K562 (cell line): ENCODE measurements around the gene SNRPF. TPM values are rescaled to one million over a fixed set of nuclear protein-coding genes. Genes with fewer than 3 reads are reported as not detected.
A peak's percentile ranks its signal among the peaks of the same experiment; 100 is the strongest.

ENCODE experiments used
- CTCF ChIP-seq, 3 experiments: IDR thresholded peaks in 2 of 3; conservative IDR thresholded peaks in 1 of 3; 2 replicates each; pipeline ENCODE4 v1.5.1; 2011 to 2012; ENCODE audit warnings: low read length in 3 of 3, mild to moderate bottlenecking in 3 of 3, control low read depth in 2 of 3, improper control_type of control experiment in 1 of 3, inconsistent platforms in 1 of 3, low read depth in 1 of 3, mixed read lengths in 1 of 3, moderate library complexity in 1 of 3; ENCODE audit not compliant: insufficient read depth in 2 of 3
- DEAF1 ChIP-seq: fragments of 450-650 bp; formaldehyde crosslinking; IDR thresholded peaks from 2 replicates; pipeline ENCODE4 v1.4.0; 2020; ENCODE audit warnings: mild to moderate bottlenecking, moderate library complexity
- DLX4 ChIP-seq: fragments of 250-450 bp; sonication (Bioruptor Pico); IDR thresholded peaks from 2 replicates; pipeline ENCODE4 v1.6.1; 2021; ENCODE audit warnings: mild to moderate bottlenecking
- RAD21 ChIP-seq, 2 experiments: fragments of 250-450 bp in 1 of 2; fragments of 450-650 bp in 1 of 2; sonication (Bioruptor Pico) in 1 of 2; formaldehyde crosslinking in 1 of 2; IDR thresholded peaks in 1 of 2; conservative IDR thresholded peaks in 1 of 2; 2 replicates each; pipeline versions ENCODE4 v1.4.0 to v1.8.0; 2020 to 2022; ENCODE audit warnings: mild to moderate bottlenecking in 2 of 2, moderate library complexity in 1 of 2
- ZBTB40 ChIP-seq, 2 experiments: fragments of 450-650 bp in 1 of 2; sonication (generic) in 1 of 2; formaldehyde crosslinking in 1 of 2; IDR thresholded peaks; 2 replicates each; pipeline versions ENCODE4 v1.7.1 to v1.9.0; 2016 to 2022; ENCODE audit warnings: inconsistent platforms in 1 of 2, mild to moderate bottlenecking in 1 of 2, missing genetic modification reagents in 1 of 2
- polyA plus RNA-seq, 8 experiments: library from polyadenylated mRNA; depleted of rRNA in 4 of 8; stranded (reverse) in 5 of 8; unstranded in 3 of 8; fragments of >200 nt; fragmentation: Nextera tagmentation in 2 of 8; fragmentation: Illumina TruSeq in 1 of 8; extraction: Ambion mirVana in 2 of 8; extraction: Trizol in 1 of 8; gene quantifications; 2 replicates each; pipeline versions ENCODE4 v1.2.1 to v1.2.3, GENCODE V29; 2011 to 2014; ENCODE audit warnings: inconsistent platforms in 1 of 8, missing spikeins in 1 of 8
- total RNA-seq, 7 experiments: library from RNA; depleted of rRNA in 6 of 7; stranded (reverse); fragments of >200 nt in 6 of 7; fragmentation: Illumina TruSeq in 2 of 7; extraction: Trizol in 2 of 7; gene quantifications; 2 replicates each; pipeline versions ENCODE4 v1.2.1 to v1.2.3, GENCODE V29; 2011 to 2021; ENCODE audit warnings: low replicate concordance in 1 of 7

The SNRPF gene
- total and polyA plus RNA-seq, 9 of the 15 experiments (the other 6 are each of a cell fraction or from before 2014, with no cell fraction given): 37.9 to 205 (median 93.6) TPM

GRCh38 chr12:95815632-95816212, 43.0 kb upstream of the SNRPF start (continued):
- no peak for TF ChIP-seq ZBTB40 (IDR thresholded peaks at IDR 0.05)
- no peak for TF ChIP-seq ZBTB40 (CRISPR knock-in tag; IDR thresholded peaks at IDR 0.05)
- no peak for TF ChIP-seq DLX4 (CRISPR knock-in tag)
- peak; percentile 70 for TF ChIP-seq DEAF1
- peak; percentile 70 to 79 for TF ChIP-seq RAD21 (CRISPR knock-in tag; conservative IDR thresholded peaks at IDR 0.05 in 1 of 2, IDR thresholded peaks at IDR 0.05 in 1 of 2)
- TF ChIP-seq CTCF (IDR thresholded peaks at IDR 0.05 in 2 of 3, conservative IDR thresholded peaks at IDR 0.05 in 1 of 3; ENCODE audit: insufficient read depth in 2 of 3, low read depth in 1 of 3, low read length in 3 of 3): peak; percentile 40 to 64 (median 49); a peak in 5 of 6 replicates
